IPS-20b (cell line): ENCODE results near the gene PCK2.
A peak's percentile ranks its signal among the peaks of the same experiment; 100 is the strongest.

ENCODE experiments used
- H3K27ac ChIP-seq: one replicate; pipeline ENCODE4 v1.5.1; 2013; ENCODE audit warnings: low read length
- H3K27me3 ChIP-seq: 2 replicates; pipeline ENCODE4 v1.6.1; 2013; ENCODE audit warnings: mild to moderate bottlenecking, low read length, inconsistent platforms; ENCODE audit not compliant: insufficient read depth
- H3K36me3 ChIP-seq: 2 replicates; pipeline ENCODE4 v1.6.1; 2013; ENCODE audit warnings: low read depth, mild to moderate bottlenecking, inconsistent platforms, low read length, moderate library complexity; ENCODE audit not compliant: insufficient read depth
- H3K4me1 ChIP-seq: 2 replicates; pipeline ENCODE4 v1.6.1; 2013; ENCODE audit warnings: mild to moderate bottlenecking, control low read depth, inconsistent platforms, low read length, moderate library complexity; ENCODE audit not compliant: insufficient read depth
- H3K4me3 ChIP-seq: 2 replicates; pipeline ENCODE4 v1.5.1; 2013; ENCODE audit warnings: mild to moderate bottlenecking, low read length, inconsistent platforms
- H3K9ac ChIP-seq: 2 replicates; pipeline ENCODE4 v1.6.1; 2013; ENCODE audit warnings: low read depth, mild to moderate bottlenecking, inconsistent platforms, low read length, moderate library complexity
- H3K9me3 ChIP-seq: 2 replicates; pipeline ENCODE4 v1.6.1; 2013; ENCODE audit warnings: mild to moderate bottlenecking, low read depth, low read length, inconsistent platforms; ENCODE audit not compliant: insufficient read depth

Gene PCK2

DNA sequence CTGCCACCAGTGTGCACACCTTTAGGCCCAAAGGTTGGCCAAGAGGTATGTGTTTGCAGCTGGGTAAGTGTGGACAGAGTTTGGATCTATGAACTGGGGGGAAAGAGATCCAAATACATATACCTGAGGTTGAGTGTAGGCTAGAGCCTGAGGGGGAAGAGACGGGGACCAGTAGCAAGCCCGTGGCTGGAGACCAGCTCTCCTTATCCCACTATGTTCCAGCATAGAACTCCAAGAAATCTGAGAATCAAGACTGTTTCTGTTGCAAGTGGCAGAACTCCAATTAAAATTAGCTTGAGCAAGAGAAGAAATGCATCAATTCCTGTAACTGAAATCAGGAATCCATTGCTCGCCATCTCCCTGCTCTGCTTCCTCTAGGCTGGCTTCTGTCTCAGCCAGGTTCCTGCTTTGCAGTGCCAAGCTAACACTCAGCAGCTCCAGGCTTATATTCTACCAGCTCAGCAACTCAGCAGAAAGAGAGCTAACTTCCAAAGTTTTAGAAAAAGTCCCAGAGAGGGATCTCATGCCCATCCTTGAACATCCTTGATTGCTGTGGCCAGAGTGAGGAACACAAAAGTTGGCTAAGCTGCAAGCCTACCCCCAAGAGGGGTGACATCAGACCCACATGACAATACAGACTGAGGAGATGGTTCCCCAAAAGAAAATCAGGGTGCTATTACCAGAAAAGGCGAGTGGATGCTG lies 1.5 kb upstream of the PCK2 start:
- H3K9me3 ChIP-seq: no peaks in the 10 kb centered on the region
- no peak overlapping the region for H3K27ac ChIP-seq
- H3K9ac ChIP-seq: peak overlapping the region; percentile 87; the same call in 1 of the 2 replicates
- H3K4me1 ChIP-seq: peaks cover 8% of the 10 kb centered on the region; the same call in 1 of the 2 replicates
- H3K27me3 ChIP-seq: peaks cover 8% of the 10 kb centered on the region
- no peak overlapping the region for H3K4me3 ChIP-seq
- H3K36me3 ChIP-seq: peaks cover 8% of the 10 kb centered on the region

DNA sequence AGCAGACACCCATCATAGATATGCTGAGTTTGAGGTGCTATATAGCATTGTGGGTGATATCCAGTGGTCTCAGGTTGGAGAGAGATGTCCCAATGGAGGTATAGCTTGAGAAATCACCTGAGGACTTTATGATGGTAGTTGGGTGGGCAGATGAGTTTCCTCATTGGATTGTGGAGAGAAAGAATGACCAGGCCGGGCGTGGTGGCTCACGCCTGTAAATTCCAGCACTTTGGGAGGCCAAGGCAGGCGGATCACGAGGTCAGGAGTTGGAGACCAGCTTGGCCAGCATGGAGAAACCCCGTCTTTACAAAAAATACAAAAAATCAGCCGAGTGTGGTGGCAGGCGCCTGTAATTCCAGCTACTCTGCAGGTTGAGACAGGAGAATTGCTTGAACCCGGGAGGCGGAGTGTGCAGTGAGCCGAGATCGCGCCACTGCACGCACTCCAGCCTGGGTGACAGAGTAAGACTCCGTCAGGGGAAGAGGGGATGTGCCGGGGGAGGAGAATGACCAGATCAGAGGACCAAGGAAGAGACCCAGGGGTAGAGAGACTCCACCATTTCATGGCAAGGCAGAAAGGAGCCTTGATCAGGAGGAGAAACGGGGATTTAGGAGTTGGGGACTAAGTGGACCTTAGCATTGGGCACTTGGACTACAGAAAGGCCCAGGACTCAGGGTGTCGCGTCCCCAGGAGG lies 757 bp upstream of the PCK2 start:
- H3K27ac ChIP-seq: peak overlapping the region; percentile 93
- no peaks in the 10 kb centered on the region for H3K9me3 ChIP-seq
- H3K9ac ChIP-seq: peak overlapping the region; percentile 87
- peaks cover 15% of the 10 kb centered on the region for H3K36me3 ChIP-seq
- H3K4me1 ChIP-seq: peaks cover 8% of the 10 kb centered on the region; the same call in 1 of the 2 replicates
- peak overlapping the region; percentile 56; the same call in 1 of the 2 replicates for H3K4me3 ChIP-seq
- peaks cover 8% of the 10 kb centered on the region for H3K27me3 ChIP-seq

DNA sequence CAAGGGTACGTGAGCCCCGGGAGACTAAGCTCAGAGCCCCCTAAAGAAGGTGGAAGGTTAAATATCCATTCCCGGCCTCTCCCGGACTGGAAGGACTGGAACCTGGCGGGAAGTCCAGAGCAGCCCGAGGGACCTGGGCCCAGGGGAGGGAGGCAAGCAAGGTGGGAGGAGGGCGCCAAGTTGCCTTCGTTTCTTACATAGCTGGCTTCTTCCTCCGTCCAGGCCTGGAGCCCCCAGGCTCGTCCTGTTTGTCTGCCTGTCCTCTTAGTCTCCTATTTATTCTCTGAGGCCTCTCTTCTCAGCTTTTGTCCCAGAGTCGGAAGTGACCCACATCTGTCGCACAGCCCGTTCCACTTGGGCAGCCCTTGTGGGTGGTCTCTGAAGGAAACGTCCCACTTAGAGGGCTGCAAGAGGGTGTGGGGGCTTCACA lies 745 bp downstream of the PCK2 start:
- Histone ChIP-seq H3K27me3 (peaks cover 8% of the 10 kb centered on the region), H3K4me3 (peak overlapping the region; percentile 90), H3K9me3 (no peaks in the 10 kb centered on the region), H3K27ac (peak overlapping the region; percentile 22), H3K4me1 (peaks cover 8% of the 10 kb centered on the region; the same call in 1 of the 2 replicates), H3K9ac (peak overlapping the region; percentile 94), H3K36me3 (peaks cover 29% of the 10 kb centered on the region)

DNA sequence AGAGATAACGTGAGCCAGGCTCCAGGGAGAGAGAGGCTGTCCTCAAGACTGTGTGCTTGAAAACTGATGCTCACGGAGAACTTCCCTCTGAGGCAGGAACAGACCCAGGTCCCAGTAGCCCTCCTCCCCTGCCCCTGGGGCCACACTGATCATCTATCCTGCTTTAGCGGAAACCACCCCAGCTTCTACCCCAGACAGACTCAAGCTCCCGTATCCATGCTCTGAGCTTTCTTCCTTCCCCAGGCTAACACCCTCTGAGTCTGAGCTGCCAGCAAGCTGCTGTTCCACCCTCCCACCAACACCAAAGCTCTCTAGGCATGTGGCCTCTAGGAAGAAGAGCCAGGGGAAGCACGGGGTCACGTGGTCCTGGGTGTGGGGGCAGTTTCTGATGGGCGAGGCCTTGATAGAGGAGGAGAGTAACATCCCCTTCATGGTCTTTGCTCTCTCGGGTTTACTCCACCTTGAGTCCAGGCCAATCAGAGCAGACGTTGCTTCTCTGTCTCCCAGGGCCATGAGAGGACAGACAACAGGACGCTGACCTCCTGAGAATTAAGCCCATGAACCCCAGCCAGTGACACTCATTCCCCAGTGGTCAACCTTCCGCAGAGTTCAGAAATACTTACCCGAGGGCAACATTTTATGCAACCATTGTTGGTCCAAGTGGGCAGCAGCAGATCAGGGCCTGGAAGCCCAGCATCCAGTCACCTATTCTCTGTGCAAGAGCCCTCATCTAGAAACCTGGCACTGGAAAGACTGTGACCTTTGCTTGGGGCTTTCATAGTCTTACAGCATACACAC lies 1.4 kb downstream of the PCK2 start:
- peaks cover 35% of the 10 kb centered on the region for H3K36me3 ChIP-seq
- peak overlapping the region; percentile 22 for H3K27ac ChIP-seq
- H3K27me3 ChIP-seq: peaks cover 8% of the 10 kb centered on the region
- peak overlapping the region; percentile 90 for H3K4me3 ChIP-seq
- H3K9me3 ChIP-seq: no peaks in the 10 kb centered on the region
- H3K4me1 ChIP-seq: peaks cover 8% of the 10 kb centered on the region; the same call in 1 of the 2 replicates
- H3K9ac ChIP-seq: peak overlapping the region; percentile 94

DNA sequence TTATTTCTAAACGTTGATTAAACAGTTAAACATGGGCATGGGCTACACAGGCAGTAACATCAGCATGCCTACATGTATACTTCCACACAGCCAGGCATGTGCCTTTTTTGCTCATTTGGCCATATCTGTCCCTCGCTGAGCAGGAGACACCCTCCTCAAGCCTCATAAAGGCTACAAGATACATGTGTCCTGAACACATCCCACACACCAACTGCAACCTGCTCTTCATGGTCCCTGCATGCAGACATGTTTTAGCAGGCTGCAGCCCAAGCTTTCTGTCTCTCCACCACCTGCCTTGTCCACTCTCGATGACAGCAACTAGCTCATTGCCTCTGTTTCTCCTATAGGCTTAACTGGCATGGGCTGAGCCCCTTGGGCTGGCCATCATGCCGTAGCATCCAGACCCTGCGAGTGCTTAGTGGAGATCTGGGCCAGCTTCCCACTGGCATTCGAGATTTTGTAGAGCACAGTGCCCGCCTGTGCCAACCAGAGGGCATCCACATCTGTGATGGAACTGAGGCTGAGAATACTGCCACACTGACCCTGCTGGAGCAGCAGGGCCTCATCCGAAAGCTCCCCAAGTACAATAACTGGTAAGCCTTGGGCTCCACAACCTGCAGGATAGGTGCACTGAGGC lies 2.6 kb downstream of the PCK2 start:
- Histone ChIP-seq H3K36me3 (peaks cover 45% of the 10 kb centered on the region), H3K4me3 (no peak overlapping the region), H3K4me1 (peaks cover 8% of the 10 kb centered on the region; the same call in 1 of the 2 replicates), H3K9ac (no peak overlapping the region), H3K9me3 (no peaks in the 10 kb centered on the region), H3K27me3 (peaks cover 8% of the 10 kb centered on the region), H3K27ac (no peak overlapping the region)

DNA sequence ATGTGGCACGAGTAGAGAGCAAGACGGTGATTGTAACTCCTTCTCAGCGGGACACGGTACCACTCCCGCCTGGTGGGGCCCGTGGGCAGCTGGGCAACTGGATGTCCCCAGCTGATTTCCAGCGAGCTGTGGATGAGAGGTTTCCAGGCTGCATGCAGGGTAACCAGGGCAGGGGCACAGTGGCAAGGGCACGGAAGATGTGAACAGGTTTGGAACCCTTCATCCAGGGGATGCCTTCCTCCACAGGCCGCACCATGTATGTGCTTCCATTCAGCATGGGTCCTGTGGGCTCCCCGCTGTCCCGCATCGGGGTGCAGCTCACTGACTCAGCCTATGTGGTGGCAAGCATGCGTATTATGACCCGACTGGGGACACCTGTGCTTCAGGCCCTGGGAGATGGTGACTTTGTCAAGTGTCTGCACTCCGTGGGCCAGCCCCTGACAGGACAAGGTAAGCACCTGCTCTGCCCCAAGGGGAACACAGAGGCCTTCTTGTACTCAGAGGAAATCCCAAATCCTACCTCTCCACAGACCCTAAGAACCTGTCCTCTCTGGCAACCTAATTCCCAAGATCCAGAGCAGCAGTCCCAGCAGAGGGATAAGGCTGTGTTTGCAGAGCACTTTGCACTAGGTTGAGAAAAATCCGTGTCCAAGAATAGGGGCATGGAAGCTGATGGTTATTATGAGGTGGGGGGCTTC lies 4.3 kb downstream of the PCK2 start:
- peaks cover 58% of the 10 kb centered on the region for H3K36me3 ChIP-seq

DNA sequence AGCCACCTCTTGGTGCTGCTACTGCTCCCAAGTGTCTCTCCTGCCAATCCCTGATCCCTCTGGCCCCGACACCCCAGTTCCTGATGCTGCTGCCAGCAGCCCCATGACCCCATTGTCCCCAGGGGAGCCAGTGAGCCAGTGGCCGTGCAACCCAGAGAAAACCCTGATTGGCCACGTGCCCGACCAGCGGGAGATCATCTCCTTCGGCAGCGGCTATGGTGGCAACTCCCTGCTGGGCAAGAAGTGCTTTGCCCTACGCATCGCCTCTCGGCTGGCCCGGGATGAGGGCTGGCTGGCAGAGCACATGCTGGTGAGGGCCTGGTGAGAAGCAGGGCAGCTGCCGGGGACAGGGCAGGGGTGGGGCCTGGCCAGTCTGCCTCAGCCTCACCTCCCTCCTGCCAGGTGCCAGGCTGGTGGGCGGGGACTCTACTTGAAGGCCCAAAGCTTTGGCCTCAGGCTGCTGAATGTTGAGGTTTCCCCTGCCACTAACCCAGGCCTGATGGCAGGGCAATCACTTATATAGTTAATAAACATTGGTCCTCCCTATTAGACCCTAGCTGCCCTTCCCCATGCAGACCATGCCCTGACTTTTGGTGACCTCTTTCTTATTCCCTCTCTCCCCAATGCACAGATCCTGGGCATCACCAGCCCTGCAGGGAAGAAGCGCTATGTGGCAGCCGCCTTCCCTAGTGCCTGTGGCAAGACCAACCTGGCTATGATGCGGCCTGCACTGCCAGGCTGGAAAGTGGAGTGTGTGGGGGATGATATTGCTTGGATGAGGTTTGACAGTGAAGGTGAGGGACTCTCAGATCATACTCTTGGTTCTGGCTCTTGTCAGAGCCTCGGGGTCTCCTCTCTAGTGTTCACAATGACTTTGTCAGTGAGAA lies 5.1 kb downstream of the PCK2 start:
- H3K27ac ChIP-seq: no peak overlapping the region
- H3K9me3 ChIP-seq: peaks cover 4% of the 10 kb centered on the region; the same call in 1 of the 2 replicates
- H3K4me3 ChIP-seq: no peak overlapping the region
- H3K36me3 ChIP-seq: peaks cover 66% of the 10 kb centered on the region
- peaks cover 4% of the 10 kb centered on the region; the same call in 1 of the 2 replicates for H3K4me1 ChIP-seq
- H3K9ac ChIP-seq: no peak overlapping the region
- no peaks in the 10 kb centered on the region for H3K27me3 ChIP-seq

More for the DNA sequence above, 4.3 kb downstream of the PCK2 start:
- H3K4me1 ChIP-seq: peaks cover 8% of the 10 kb centered on the region; the same call in 1 of the 2 replicates
- no peaks in the 10 kb centered on the region for H3K9me3 ChIP-seq
- no peak overlapping the region for H3K27ac ChIP-seq
- no peak overlapping the region for H3K9ac ChIP-seq
- H3K4me3 ChIP-seq: no peak overlapping the region
- H3K27me3 ChIP-seq: no peaks in the 10 kb centered on the region

DNA sequence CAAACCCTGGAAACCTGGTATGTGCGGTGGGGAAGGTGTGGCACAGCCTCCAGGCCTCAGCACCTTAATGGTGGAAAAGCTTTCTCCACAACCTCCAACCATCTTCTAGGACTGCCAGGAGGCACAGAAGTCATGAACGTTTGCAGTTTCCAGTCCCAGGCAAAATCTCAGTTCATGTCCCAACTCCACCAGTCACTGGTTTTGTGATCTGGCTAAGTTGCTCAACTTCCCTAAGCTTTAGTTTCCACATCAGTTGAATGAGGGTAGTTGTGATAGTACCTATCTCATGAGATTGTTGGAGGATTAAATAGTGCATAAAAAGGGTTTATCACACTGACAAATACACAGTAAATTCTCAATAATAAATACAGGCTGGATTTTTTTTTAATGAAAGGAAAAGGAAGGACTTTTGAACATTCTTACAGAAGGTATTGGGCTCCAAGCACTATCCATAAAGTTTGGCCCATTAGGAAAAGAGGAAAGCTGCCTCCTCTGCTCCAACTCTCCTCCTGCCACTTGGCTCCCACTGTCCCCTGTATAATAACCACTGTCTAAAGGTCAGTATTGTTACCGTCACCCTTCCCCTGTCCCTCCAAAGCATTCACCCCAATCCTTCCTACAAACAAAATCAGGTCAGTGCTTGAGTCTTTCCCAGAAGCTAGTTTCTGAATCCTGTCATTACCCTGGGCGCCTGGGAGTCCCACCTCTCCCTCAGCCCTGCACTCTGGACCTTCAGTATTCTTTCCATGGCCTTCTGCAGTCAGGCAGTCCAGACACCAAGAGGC lies 6.3 kb downstream of the PCK2 start:
- H3K9me3 ChIP-seq: peaks cover 4% of the 10 kb centered on the region; the same call in 1 of the 2 replicates
- peaks cover 4% of the 10 kb centered on the region; the same call in 1 of the 2 replicates for H3K4me1 ChIP-seq
- no peaks in the 10 kb centered on the region for H3K27me3 ChIP-seq
- no peak overlapping the region for H3K27ac ChIP-seq
- H3K9ac ChIP-seq: no peak overlapping the region
- H3K4me3 ChIP-seq: no peak overlapping the region
- H3K36me3 ChIP-seq: peaks cover 67% of the 10 kb centered on the region

DNA sequence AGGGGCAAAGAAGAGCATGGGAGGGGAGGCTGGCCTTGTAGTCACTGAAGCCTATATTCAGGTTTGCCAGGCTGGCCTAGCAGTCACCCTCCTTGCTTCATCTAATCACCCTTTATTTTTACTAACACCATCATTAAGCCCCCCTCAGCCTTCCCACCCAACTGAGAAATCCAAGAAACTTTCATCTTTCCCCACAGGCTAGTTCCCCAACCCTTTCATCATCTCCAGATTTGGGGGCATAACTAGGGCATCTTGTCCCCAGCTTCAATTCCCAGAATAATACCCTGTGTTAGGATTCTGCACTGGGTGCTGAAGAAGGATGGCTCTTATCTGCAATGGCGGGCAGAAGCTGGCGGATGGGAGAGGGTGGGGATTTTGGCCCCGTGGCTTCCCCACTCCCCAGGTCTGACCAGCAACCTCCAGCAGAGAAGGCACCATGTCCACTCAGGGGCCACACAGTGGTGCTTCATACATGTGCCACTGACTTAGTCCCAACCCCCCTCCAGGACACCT lies 6.9 kb downstream of the PCK2 start:
- no peak overlapping the region for H3K9ac ChIP-seq
- H3K27me3 ChIP-seq: no peaks in the 10 kb centered on the region
- H3K27ac ChIP-seq: no peak overlapping the region
- H3K4me3 ChIP-seq: no peak overlapping the region
- peaks cover 67% of the 10 kb centered on the region for H3K36me3 ChIP-seq
- no peaks in the 10 kb centered on the region for H3K4me1 ChIP-seq
- peaks cover 4% of the 10 kb centered on the region; the same call in 1 of the 2 replicates for H3K9me3 ChIP-seq
